Left colon (tissue), 2 donors: ENCODE measurements around the gene DOCK3. TPM values are rescaled to one million over a fixed set of nuclear protein-coding genes. Genes with fewer than 3 reads are reported as not detected.
"Not testable (repeated sequence)": the region's sequence is repeated elsewhere in the genome, so short reads cannot be mapped to it uniquely, and the experiment has no call there.

Source experiments
- ATAC-seq: fragments of 200-7000 bp; cut with Tn5 transposase; one replicate; pipeline ENCODE4 v1.9.1; 2020; ENCODE audit warnings: mild to moderate bottlenecking, moderate library complexity
- DNase-seq, 2 donors: peaks; one replicate each; pipeline ENCODE4 v3.0.0-alpha.2; 2020
- intact Hi-C, 2 donors: fragments of 100-400 bp; cut with DNase I in 1 of 2; cut with micrococcal nuclease in 1 of 2; formaldehyde crosslinking; loops; one replicate each; pipeline versions ENCODE4 v1.11.2 to v1.14.0; 2022; cut with DNase I, micrococcal nuclease
- total RNA-seq, 2 donors: library from RNA; stranded (reverse); fragmentation: NEBNext Ultra II Directional; extraction: Animal tissue kit (Norgen Biotek cat#: 25700); gene quantifications; one replicate each; pipeline ENCODE4 v1.2.1, GENCODE V29; 2021
- donor health status: DM: no; HTN: no; CAD: no.
- donor health status: DM: yes; HTN: yes; CAD: no.

DOCK3 gene
- total RNA-seq, 2 donors from 2014 or later: 0.09 to 0.34 TPM

DNA sequence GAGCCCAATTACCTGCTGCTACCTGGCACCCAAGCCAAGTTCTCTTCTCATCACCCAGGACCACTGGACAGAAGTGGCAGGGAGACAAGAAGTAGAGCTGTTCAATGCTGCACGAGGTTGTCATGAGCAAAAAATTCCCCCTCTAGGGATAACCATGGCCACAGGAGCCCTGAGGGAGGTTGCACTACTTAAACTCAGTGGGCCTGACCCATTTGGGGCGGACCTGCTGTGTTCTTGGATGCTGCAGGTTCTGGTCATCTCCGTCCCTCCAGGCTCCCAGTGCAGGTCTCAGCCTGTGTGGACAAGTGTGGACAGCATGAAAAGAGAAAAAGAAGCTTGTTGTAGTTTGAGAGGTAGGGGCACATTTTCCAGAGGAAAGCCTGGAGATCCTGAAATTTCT is 684.3 kb downstream of the DOCK3 start:
- intact Hi-C loops: no loop called here
- no peak for DNase-seq
- no peak for ATAC-seq

DNA sequence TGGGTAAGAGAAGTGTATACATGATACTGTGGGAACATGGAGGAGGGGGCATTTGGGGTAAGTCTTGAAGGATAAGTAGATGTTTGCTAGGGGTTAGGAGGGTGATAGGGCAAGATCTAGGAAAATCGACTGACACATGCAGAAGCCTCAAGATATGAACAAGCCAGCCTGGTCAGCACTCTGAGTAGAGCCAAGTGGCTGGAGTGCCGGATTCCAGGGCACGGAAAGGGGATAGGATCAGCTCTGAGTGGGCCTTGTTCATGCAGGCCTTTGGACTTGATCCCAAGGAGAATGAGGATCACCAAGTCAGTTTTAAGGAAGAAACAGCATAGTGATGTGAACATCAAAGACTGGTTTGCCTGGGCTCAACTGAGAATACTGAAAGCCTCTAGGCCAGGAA is 686.1 kb downstream of the DOCK3 start:
- intact Hi-C loops: no loop called here
- DNase-seq (no peak), ATAC-seq (no peak)

DNA sequence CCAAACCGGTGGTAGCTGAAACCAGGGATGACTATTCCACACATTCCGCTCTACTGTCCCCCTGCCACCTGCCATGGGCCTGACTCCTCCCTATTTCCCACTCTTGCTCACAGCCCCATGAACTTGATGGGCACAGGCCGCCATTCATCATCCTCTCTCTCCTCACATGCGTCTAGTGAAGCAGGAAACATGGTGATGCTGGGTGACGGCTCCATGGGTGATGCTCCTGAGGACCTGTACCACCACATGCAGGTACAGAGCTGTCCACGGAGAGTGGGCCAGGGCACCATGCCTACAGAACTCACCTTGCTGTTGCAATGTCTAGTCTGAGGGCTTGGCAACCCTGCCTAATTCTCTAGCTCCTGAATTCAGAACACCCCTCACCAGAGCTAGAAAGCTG is 687.0 kb downstream of the DOCK3 start:
- intact Hi-C loops: no loop called here
- DNase-seq (no peak), ATAC-seq (no peak)

DNA sequence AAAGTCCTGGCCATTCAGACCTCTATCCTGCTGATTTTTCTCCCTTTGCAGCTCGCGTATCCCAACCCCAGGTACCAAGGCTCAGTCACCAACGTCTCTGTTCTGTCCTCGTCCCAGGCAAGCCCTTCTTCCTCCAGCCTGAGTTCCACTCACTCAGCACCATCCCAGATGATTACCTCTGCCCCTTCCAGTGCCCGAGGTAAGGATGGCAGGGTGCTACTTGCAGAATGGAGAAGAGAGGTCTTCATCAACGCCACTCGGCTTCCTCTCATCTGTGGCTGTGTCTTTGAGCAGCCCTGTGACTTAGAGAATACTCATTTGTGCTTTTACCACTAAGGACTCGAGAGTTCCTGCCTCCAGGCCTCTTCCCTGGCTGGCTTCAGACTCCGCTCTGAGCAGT is 687.7 kb downstream of the DOCK3 start:
- no peak for ATAC-seq
- intact Hi-C loops: no loop called here
- DNase-seq: no peak

DNA sequence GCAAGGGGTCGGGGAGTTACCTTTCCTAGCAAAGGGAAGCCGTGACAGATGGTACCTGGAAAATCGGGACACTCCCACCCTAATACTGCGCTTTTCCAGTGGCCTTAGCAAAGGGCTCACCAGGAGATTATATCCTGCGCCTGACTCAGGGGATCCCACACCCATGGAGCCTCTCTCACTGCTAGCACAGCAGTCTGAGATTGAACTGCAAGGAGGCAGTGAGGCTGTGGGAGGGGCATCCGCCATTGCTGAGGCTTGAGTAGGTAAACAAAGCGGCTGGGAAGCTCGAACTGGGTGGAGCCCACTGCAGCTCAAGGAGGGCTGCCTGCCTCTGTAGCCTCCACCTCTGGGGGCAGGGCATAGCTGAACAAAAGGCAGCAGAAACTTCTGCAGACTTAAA is 693.5 kb downstream of the DOCK3 start:
- DNase-seq, ATAC-seq, intact Hi-C loops: not testable (repeated sequence)

DNA sequence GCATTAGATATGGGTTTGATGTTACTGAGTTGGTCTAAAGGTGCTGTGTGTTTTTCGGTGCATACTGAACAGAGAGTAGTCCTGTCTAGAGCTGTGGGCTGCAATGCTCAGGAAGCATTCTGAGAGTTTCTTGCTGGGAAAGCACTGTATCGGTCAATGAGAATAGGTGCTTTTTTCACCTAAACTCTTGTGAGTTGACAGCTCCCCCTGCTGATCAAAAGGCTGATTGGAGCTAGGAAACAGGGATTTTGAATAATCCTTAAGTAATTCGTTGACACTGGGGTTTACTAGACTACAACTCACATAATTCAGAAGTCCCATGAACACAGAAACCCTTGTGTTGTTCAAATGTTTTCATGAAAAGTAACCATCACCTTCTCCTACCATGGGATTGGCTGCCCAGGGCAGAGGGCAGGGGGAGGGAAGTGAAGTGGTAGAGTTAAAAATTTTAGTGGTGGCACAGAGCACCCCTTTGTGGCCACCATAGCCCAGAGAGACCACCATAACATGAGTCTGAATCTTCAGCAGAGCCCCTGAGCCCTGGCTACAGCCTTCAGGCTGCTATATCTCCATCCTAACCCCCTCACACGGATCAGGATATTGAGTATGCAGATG is 697.3 kb downstream of the DOCK3 start:
- DNase-seq (peak; percentile 25 to 70), ATAC-seq (peak; percentile 66)
- intact Hi-C loops: no loop called here

DNA sequence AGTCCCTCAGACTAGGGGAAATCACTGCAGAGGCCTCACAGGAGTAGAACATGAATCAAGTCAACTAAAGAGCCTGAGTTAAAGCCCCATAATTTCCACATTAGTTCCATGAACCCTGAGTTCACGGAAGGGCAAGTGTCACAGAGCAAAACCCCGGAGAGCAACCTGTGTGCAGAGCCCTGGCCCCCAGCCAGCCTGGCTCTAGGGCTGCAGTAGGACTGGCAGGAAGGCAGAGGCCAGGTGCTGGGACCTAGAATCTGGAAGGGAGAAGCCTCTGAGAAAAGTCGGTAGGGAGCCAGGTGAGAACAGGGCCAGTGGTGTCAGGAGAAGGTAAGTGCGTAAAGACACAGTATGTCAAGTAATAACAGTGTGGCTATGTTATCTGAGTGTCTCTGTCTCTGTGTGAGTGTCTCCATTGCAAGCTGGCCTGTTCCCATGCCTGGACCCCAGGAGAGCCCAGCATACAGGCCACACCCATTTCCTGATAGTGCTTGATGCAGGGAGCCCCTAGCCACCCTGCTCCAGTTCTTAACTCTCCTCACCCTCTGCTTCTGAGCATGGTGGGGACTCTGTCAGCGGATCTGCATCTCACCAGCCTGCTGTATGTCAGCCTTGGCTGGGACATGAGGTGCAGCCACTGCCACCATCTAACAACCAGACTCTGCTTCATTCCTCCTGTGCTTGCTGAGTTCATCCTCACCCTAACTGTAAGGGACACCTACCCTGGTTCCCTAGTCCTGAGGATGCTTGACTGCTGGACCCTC is 699.1 kb downstream of the DOCK3 start:
- ATAC-seq (no peak), DNase-seq (peak in 1 of 2 donors; percentile 2)
- intact Hi-C loops: no loop called here

DNA sequence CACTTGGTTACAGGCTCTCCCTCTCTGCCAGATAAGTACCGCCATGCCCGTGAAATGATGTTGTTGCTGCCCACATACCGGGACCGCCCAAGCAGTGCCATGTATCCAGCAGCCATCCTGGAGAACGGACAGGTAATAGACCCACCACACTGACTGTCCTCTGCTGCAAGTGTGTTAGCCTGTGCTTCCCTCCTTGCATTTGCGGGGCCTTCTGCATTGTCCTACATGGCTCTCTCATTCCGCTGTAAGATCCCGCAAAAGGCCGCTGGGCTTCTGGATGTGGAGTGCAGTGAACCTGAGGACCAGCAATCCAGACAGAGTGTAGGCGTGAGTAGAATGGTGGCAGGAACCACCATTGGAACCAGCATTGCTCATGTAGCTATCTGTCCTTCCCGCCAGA is 699.7 kb downstream of the DOCK3 start:
- peak in 1 of 2 donors; percentile 4 for DNase-seq
- no peak for ATAC-seq
- intact Hi-C loops: no loop called here

DNA sequence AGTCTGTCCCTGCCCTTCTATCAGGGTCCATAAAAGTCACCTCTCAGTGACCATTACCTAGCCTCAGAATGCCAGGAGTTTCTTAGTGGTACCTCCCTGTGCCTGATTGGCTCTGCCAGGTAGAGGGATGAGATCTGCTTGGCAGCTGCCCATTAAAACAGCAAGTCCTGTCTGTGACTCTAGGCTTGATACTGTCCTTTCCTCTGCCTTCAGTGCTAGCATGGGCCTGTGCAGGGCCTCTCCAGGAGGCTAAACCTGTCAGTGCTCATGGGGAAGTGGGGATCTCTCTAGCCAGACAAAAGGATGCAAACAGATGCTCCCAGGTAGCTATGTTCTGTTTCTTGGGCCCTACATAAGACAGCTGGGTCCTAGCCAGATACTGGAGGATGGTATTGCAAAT is 700.4 kb downstream of the DOCK3 start:
- DNase-seq (no peak), ATAC-seq (no peak)
- intact Hi-C loops: no loop called here

DNA sequence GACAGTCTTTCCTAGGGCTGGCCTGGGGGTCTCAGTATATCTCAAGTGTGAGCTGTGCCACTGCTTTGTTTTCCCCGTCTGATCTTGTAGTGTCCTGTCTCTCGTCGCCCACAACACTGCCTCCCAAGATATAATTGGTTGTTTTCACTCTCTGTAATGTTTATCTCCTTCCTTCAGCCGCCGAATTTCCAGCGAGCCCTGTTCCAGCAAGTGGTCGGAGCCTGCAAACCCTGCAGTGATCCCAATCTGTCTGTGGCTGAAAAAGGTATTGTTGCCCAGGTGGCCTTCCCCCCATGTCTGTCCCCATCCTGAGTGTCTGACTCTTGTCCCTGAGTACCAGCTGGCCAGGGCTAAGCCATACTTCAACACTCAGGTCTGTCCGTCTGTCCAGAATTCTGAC is 700.8 kb downstream of the DOCK3 start:
- ATAC-seq (no peak), DNase-seq (peak in 1 of 2 donors; percentile 12)
- intact Hi-C loops: no loop called here

DNA sequence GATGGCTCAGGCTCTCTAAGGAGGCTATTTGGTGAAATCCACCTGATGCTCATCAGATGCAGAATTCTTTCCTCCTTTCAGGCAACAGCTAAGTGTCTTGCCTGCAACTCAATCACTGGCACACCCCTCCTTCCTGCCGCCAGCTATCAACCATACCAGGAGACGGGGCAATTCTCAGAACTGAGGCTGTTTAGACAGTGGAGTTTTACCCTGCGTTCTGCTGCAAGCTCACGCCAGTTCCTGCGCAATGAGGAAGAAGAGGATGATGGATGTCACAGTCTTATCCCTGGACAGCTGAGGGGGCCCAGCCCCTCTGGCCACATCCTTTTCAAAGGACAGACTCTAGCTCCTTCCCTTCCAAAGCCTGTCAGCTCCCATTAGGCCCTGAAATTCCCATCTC is 703.3 kb downstream of the DOCK3 start:
- ATAC-seq (no peak), DNase-seq (no peak)
- intact Hi-C loops: no loop called here

DNA sequence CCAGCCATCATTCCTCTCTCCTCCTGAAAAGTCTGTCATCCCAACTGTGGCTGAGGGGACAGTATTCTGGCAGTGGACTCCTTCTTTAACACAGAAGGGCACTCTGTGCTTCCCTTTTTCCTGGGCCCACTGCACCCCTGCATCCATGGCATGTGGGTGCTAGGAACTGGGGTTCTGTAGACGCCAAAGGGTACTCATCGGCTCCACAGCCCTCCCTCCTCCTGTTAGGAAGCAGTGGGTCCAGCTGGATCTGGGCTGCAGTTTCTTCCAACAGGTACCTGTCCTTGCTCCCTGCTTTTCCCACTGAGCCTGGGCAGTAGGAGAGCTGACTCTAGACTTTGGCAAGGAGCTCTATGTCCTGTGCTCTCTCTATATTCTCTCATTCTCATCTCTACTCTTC is 704.0 kb downstream of the DOCK3 start:
- DNase-seq (no peak), ATAC-seq (no peak)
- intact Hi-C loops: no loop called here

DNA sequence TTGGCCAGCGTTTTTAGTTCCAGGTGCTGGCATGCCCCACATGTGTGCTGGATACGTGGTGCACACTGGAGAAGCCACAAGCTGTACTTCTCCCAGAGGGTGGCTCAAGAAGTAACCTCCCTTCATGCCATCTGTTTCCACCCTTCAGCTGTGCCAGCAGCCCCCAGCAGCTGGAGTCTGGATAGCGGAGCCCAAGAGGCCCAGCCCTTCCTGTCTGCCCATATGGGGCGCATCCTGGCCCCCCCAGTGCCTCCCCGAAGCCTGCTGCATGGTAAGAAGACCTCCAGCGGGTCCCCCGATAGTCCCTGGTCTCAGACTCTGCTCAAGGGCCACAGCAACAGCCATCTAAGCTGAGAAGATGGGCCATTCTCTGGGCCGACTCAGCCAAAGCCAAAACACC is 704.6 kb downstream of the DOCK3 start:
- intact Hi-C loops: no loop called here

DNA sequence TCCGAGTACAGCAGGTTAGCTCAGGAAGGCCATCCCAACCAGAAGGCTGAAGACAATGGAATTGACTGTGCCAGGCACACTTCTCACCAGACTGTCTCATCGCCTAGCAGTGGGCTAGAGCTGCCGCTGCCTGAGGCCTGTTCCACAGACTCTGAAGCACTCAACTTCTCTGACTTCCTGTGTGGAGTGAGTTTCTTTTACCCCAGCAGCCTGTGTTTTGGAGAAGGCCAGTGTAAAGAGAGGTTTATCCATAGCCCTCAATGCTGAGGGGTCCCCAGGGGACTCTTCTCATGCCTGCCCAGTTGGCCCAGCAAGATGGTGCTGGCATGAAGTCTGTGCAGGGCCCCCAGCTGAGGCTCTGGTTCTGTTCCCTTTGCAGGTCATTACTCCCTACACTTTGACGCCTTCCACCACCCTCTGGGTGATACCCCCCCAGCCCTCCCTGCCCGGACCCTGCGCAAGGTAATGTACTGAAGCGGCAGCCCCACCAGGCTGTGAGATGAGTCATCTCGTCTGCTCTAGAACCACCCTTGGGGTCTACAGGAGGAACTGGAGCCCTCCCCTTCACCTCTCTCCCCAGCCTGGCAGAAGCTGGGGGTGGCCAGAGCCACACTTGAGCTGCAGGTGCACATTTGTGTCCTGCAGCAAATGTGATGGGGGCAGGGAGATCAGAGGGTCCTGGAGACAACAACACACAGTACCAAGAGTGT is 705.2 kb downstream of the DOCK3 start:
- DNase-seq: no peak
- no peak for ATAC-seq
- intact Hi-C loops: no loop called here

More for the DNA sequence above, 704.6 kb downstream of the DOCK3 start:
- no peak for DNase-seq
- ATAC-seq: no peak

DNA sequence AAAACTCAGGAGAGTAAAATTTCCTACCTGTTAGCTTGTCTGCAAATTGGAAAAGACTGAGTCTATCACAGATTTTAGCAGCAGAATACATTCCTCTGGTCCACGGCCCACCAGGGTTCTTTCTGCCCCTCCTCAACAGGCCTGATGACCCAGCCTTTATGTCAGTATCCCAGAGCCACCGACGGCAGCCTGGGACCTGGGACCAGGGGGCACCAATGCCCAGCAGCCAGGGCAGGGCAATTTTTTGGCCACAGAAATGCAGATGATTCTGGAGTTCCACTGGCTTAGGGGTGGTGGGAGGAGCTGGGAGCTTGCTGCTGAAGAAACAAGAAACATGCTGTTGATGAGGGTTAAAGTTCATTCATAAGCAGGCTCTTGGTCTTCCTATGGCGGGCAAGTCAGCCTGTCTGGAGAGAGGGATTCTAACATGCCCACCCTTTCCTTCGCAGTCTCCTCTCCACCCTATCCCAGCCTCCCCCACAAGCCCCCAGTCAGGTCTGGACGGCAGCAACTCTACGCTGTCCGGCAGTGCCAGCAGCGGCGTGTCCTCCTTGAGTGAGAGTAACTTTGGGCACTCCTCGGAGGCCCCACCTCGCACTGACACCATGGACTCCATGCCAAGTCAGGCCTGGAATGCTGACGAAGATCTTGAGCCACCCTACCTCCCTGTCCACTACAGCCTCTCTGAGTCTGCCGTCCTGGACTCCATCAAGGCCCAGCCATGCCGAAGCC is 706.0 kb downstream of the DOCK3 start:
- intact Hi-C loops: no loop called here
- no peak for DNase-seq

DNA sequence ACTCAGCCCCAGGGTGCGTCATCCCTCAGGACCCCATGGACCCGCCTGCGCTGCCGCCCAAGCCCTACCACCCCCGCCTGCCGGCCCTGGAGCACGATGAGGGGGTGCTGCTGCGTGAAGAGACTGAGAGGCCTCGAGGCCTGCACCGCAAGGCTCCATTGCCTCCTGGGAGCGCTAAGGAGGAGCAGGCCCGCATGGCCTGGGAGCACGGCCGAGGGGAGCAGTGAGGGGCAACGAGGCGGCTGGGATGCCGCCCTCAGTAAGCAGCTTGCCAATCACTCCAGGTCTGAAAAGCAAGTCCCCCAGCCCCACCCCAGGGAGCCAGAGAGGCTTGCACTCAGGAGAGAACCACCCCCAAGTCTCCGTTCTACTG is 706.6 kb downstream of the DOCK3 start:
- ATAC-seq (no peak), DNase-seq (no peak)
- intact Hi-C loops: no loop called here

More for the DNA sequence above, 706.0 kb downstream of the DOCK3 start:
- ATAC-seq: no peak

DNA sequence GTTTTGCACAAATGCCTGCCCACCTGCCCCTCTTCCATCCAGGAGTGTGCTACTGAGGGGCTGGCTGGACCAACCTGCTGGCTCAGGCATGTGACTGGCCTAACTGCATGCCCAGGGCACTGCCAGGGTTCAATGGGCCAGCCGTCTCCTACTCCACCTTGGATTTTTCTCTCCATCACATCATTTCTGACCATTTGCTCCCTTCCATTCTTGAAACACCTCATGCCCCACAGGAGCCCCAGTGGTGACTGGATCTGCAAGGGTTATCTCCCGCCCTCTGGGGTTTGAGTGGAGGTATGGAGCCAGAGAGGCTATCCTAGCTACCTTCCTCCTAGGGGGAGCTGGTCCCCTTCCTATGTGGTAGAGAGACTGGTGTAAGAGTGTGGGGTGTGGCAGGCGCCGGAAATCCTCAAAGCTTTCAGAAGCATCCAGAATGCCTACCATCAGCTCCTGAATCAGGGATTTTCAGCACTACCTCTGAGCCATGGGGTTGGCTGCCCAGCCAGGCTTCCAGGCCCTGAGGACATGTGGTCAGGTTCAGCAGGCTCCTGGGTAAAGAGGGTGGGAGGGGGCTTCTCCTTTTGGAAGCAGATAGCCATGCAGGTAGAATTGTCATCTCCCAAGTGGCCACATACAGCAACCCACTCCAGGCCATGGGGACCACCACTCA is 707.5 kb downstream of the DOCK3 start:
- DNase-seq: no peak
- intact Hi-C loops: no loop called here
- no peak for ATAC-seq

DNA sequence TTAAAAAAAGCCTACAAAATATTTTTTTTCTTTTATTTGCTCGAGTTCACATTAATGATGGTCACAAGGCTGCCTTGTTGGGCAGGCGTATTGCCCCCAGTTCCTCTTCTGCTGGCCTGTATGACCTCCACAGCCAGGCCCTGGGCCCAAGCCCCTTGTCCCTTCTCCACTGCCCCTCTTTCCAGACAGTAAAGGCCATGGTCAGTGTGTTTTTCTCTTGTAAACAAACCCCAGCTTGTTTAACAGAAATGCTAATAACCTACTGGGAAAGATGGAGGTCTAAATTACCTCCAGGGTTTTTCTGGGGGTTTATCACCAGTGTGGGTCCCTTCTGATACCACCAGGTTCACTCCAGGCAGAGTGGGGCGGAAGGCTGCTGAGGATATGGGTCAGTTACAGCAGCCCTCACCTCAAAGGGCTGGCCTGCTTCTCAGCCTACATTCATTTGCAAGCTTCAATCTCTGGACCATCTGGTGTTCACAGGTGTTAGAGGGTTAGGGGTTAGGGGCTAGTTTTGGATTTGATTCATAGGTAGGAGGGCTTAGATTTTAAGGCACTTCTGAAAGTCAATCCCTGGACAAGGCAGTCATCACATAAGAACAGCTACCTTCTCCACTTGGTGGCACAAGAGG is 708.3 kb downstream of the DOCK3 start:
- no peak for ATAC-seq
- intact Hi-C loops: no loop called here

More for the DNA sequence above, 708.3 kb downstream of the DOCK3 start:
- no peak for DNase-seq
